SK-N-SH (cell line): ENCODE measurements around the gene EFCAB6. TPM values are rescaled to one million over a fixed set of nuclear protein-coding genes. Genes with fewer than 3 reads are reported as not detected.

Experiments
- CTCF ChIA-PET: fragments of 300-600, 350-600 bp; formaldehyde crosslinking; extraction: SDS; loops from one replicate; lab custom pipeline; 2021; lab: Yijun Ruan, JAX
- POLR2A ChIA-PET: fragments of 350-600 bp; sonication (Branson Sonifier 250); formaldehyde crosslinking; extraction: SDS; loops from one replicate; lab custom pipeline; 2020; ENCODE audit warnings: antibody characterized with exemption, inconsistent platforms; lab: Yijun Ruan, JAX
- DNase-seq: peaks from one replicate; pipeline ENCODE4 v3.0.0; 2012
- H2AFZ ChIP-seq: fragments of 200-600 bp; sonication (generic); 2 replicates; pipeline ENCODE4 v1.8.1; 2016; ENCODE audit warnings: antibody characterized with exemption, mild to moderate bottlenecking, low read depth
- H3F3A ChIP-seq: fragments of 200-600 bp; sonication (generic); replicated peaks from 2 replicates; pipeline ENCODE3; 2016; ENCODE audit warnings: antibody characterized with exemption, mild to moderate bottlenecking; ENCODE audit not compliant: insufficient read depth
- H3K27ac ChIP-seq, 2 experiments: fragments of 200-500 bp in 1 of 2; fragments of 200-600 bp in 1 of 2; sonication (Bioruptor generic) in 1 of 2; sonication (generic), shearing (Covaris generic) in 1 of 2; 2 replicates each; pipeline versions ENCODE4 v1.5.1 to v1.6.1; 2014 to 2016; ENCODE audit warnings: low read depth in 2 of 2, inconsistent platforms in 1 of 2, low read length in 1 of 2, mild to moderate bottlenecking in 1 of 2, mixed read lengths in 1 of 2
- H3K27me3 ChIP-seq: fragments of 200-600 bp; sonication (generic), shearing (Covaris generic); 2 replicates; pipeline ENCODE4 v1.6.1; 2016; ENCODE audit warnings: mixed run types; ENCODE audit not compliant: insufficient read depth
- H3K36me3 ChIP-seq, 2 experiments: fragments of 200-500 bp in 1 of 2; fragments of 200-600 bp in 1 of 2; sonication (Bioruptor generic) in 1 of 2; sonication (generic) in 1 of 2; replicated peaks in 1 of 2; 2 replicates each; pipeline versions ENCODE3 to v1.5.1; 2014 to 2016; ENCODE audit warnings: low read length in 1 of 2, mild to moderate bottlenecking in 1 of 2; ENCODE audit not compliant: insufficient read depth in 2 of 2, control insufficient read depth in 1 of 2
- H3K4me1 ChIP-seq, 2 experiments: fragments of 200-500 bp in 1 of 2; fragments of 200-600 bp in 1 of 2; sonication (Bioruptor generic) in 1 of 2; sonication (generic), shearing (Covaris generic) in 1 of 2; 2 replicates each; pipeline versions ENCODE4 v1.5.1 to v1.6.1; 2014 to 2016; ENCODE audit warnings: low read depth in 1 of 2, low read length in 1 of 2, mixed run types in 1 of 2; ENCODE audit not compliant: insufficient read depth in 2 of 2, control insufficient read depth in 1 of 2
- H3K4me2 ChIP-seq: fragments of 200-600 bp; sonication (generic), shearing (Covaris generic); 2 replicates; pipeline ENCODE4 v1.6.1; 2017; ENCODE audit warnings: mixed run types
- H3K4me3 ChIP-seq, 2 experiments: fragments of 200-500 bp in 1 of 2; fragments of 200-600 bp in 1 of 2; sonication (Bioruptor generic) in 1 of 2; sonication (generic), shearing (Covaris generic) in 1 of 2; 2 replicates each; pipeline versions ENCODE4 v1.5.1 to v1.8.1; 2014 to 2016; ENCODE audit warnings: low read depth in 2 of 2, inconsistent platforms in 1 of 2, low read length in 1 of 2, mild to moderate bottlenecking in 1 of 2, mixed read lengths in 1 of 2, moderate library complexity in 1 of 2
- H3K79me2 ChIP-seq: fragments of 200-600 bp; sonication (generic); 2 replicates; pipeline ENCODE4 v1.8.1; 2017; ENCODE audit warnings: mild to moderate bottlenecking; ENCODE audit not compliant: insufficient read depth
- H3K9ac ChIP-seq: fragments of 200-600 bp; sonication (generic); 2 replicates; pipeline ENCODE4 v1.6.1; 2017; ENCODE audit warnings: mixed run types
- H3K9me2 ChIP-seq: fragments of 200-600 bp; sonication (generic); 2 replicates; pipeline ENCODE4 v1.6.1; 2017; ENCODE audit warnings: mixed run types
- H3K9me3 ChIP-seq: fragments of 200-600 bp; sonication (generic); 2 replicates; pipeline ENCODE4 v1.6.1; 2017; ENCODE audit warnings: mixed run types, mild to moderate bottlenecking, moderate library complexity
- H4K20me1 ChIP-seq: fragments of 200-600 bp; sonication (generic); 2 replicates; pipeline ENCODE4 v1.6.1; 2017; ENCODE audit warnings: mild to moderate bottlenecking, mixed run types; ENCODE audit not compliant: insufficient read depth
- ELF1 ChIP-seq: IDR thresholded peaks from 2 replicates; pipeline ENCODE4 v1.4.0; 2012
- EP300 ChIP-seq, 2 experiments: IDR thresholded peaks; 2 replicates each; pipeline versions ENCODE4 v1.4.0 to v1.6.1; 2012; ENCODE audit warnings: borderline replicate concordance in 1 of 2, low read depth in 1 of 2, low read length in 1 of 2
- EZH2phosphoT487 ChIP-seq: fragments of 200-600 bp; sonication (generic); IDR thresholded peaks from 2 replicates; pipeline ENCODE4 v1.6.1; 2017; ENCODE audit warnings: low read depth, mixed run types, mild to moderate bottlenecking, antibody characterized with exemption, moderate library complexity, borderline replicate concordance
- FOSL2 ChIP-seq: IDR thresholded peaks from 2 replicates; pipeline ENCODE4 v1.4.0; 2012; ENCODE audit warnings: low read depth, mild to moderate bottlenecking, moderate library complexity, borderline replicate concordance
- FOXJ3 ChIP-seq: sonication (generic); formaldehyde crosslinking; IDR thresholded peaks from 2 replicates; pipeline ENCODE4 v1.5.1; 2020; ENCODE audit warnings: mild to moderate bottlenecking, missing genetic modification reagents
- FOXM1 ChIP-seq: IDR thresholded peaks from 2 replicates; pipeline ENCODE4 v1.4.0; 2012; ENCODE audit warnings: low read depth, mild to moderate bottlenecking
- GABPA ChIP-seq: IDR thresholded peaks from 2 replicates; pipeline ENCODE4 v1.4.0; 2012; ENCODE audit warnings: low read depth, mild to moderate bottlenecking
- GATA2 ChIP-seq: sonication (generic); formaldehyde crosslinking; IDR thresholded peaks from 2 replicates; pipeline ENCODE4 v1.5.0; 2020; ENCODE audit warnings: mild to moderate bottlenecking, missing genetic modification reagents
- IRF3 ChIP-seq: fragments of 150-350 bp; IDR thresholded peaks from 2 replicates; pipeline ENCODE4 v1.6.1; 2016; ENCODE audit warnings: mild to moderate bottlenecking, low read depth, low read length
- JUND ChIP-seq: IDR thresholded peaks from 2 replicates; pipeline ENCODE4 v1.4.0; 2012
- MAX ChIP-seq: IDR thresholded peaks from 2 replicates; pipeline ENCODE4 v1.4.0; 2012; ENCODE audit warnings: low read depth
- MEF2A ChIP-seq: IDR thresholded peaks from 2 replicates; pipeline ENCODE4 v1.4.0; 2012; ENCODE audit warnings: low read depth, borderline replicate concordance
- MXI1 ChIP-seq: IDR thresholded peaks from 2 replicates; pipeline ENCODE4 v1.6.1; 2012; ENCODE audit warnings: mild to moderate bottlenecking, low read depth, low read length, improper control_type of control experiment
- NFIC ChIP-seq: IDR thresholded peaks from 2 replicates; pipeline ENCODE4 v1.4.0; 2012; ENCODE audit warnings: borderline replicate concordance
- NRF1 ChIP-seq: IDR thresholded peaks from 2 replicates; pipeline ENCODE4 v1.6.1; 2012; ENCODE audit warnings: low read depth, mild to moderate bottlenecking, low read length
- PBX3 ChIP-seq: IDR thresholded peaks from 2 replicates; pipeline ENCODE4; 2012
- RAD21 ChIP-seq: IDR thresholded peaks from 2 replicates; pipeline ENCODE4 v1.6.1; 2012; ENCODE audit warnings: mild to moderate bottlenecking, low read length
- RXRA ChIP-seq: IDR thresholded peaks from 2 replicates; pipeline ENCODE4 v1.4.0; 2012; ENCODE audit warnings: low read depth, mild to moderate bottlenecking, borderline replicate concordance
- SIN3A ChIP-seq: IDR thresholded peaks from 2 replicates; pipeline ENCODE4 v1.6.1; 2012; ENCODE audit warnings: low read depth, mild to moderate bottlenecking, low read length, moderate library complexity, borderline replicate concordance
- SMC3 ChIP-seq: IDR thresholded peaks from 2 replicates; pipeline ENCODE4 v1.6.1; 2012; ENCODE audit warnings: low read depth, low read length, improper control_type of control experiment
- TAF1 ChIP-seq: IDR thresholded peaks from 2 replicates; pipeline ENCODE4 v1.6.1; 2012; ENCODE audit warnings: low read depth, mild to moderate bottlenecking, low read length, moderate library complexity, borderline replicate concordance
- TCF12 ChIP-seq: IDR thresholded peaks from 2 replicates; pipeline ENCODE4 v1.4.0; 2012
- USF2 ChIP-seq: fragments of 150-350 bp; IDR thresholded peaks from 2 replicates; pipeline ENCODE4 v1.6.1; 2017; ENCODE audit warnings: antibody characterized with exemption, low read length, low read depth, borderline replicate concordance
- YY1 ChIP-seq: IDR thresholded peaks from 2 replicates; pipeline ENCODE4 v1.4.0; 2012; ENCODE audit warnings: low read depth, mild to moderate bottlenecking
- ZBTB33 ChIP-seq: IDR thresholded peaks from 2 replicates; pipeline ENCODE4 v1.4.0; 2012; ENCODE audit warnings: low read depth, borderline replicate concordance
- WGBS: methylation state at CpG from one replicate; pipeline ENCODE4 v1.1.6; 2017; ENCODE audit warnings: low lambda C conversion rate; 5-methylcytosine and 5-hydroxymethylcytosine counted together
- polyA plus RNA-seq, 3 experiments: library from polyadenylated mRNA; depleted of rRNA; stranded (reverse); fragments of >200 nt; gene quantifications; 2 replicates each; pipeline ENCODE4 v1.2.3, GENCODE V29; 2012

The EFCAB6 gene
- polyA plus RNA-seq, 1 of the 3 experiments (the other 2 are of a cell fraction) = 0.46 TPM

- TF ChIP-seq YY1 (no peak), NRF1 (no peak), SMC3 (no peak), MEF2A (no peak), EZH2phosphoT487 (no peak), FOXM1 (no peak), NFIC (no peak), ZBTB33 (no peak), ELF1 (no peak), EP300 (IDR thresholded peaks at IDR 0.05; ENCODE audit: borderline replicate concordance in 1 of 2, low read depth in 1 of 2, low read length in 1 of 2) (no peak), GATA2 (CRISPR knock-in tag) (no peak), RXRA (no peak)
- no peak overlapping the region for H3K9ac ChIP-seq
- H3K27ac ChIP-seq = no peak overlapping the region
- no peaks in the 10 kb centered on the region for H3K27me3 ChIP-seq
- ChIA-PET POLR2A (no interaction called here), CTCF (no interaction called here)
- H3K4me1 ChIP-seq = no peaks in the 10 kb centered on the region
- H3K9me3 ChIP-seq = no peaks in the 10 kb centered on the region
- H3K4me3 ChIP-seq = no peak overlapping the region
- no peaks in the 10 kb centered on the region for H3K79me2 ChIP-seq
- H4K20me1 ChIP-seq = no peaks in the 10 kb centered on the region
- 95% methylated on average over 6 of the region's 6 CpGs for WGBS
- DNase-seq = no peak
- H2AFZ ChIP-seq = no peak overlapping the region
- H3K36me3 ChIP-seq = no peaks in the 10 kb centered on the region
- no peak overlapping the region for H3K4me2 ChIP-seq
- H3F3A ChIP-seq = no peaks in the 10 kb centered on the region
- H3K9me2 ChIP-seq = no peaks in the 10 kb centered on the region
Measured at GRCh38 chr22:43772831-43773230, 39.3 kb downstream of the EFCAB6 start.

GRCh38 chr22:43755452-43755851, 56.7 kb downstream of the EFCAB6 start:
- no peak overlapping the region for H3K4me2 ChIP-seq
- no peak overlapping the region for H3K27ac ChIP-seq
- CTCF ChIA-PET = no interaction called here
- H3K4me1 ChIP-seq = no peaks in the 10 kb centered on the region
- no peaks in the 10 kb centered on the region for H3K36me3 ChIP-seq
- no peak overlapping the region for H3K4me3 ChIP-seq
- no peaks in the 10 kb centered on the region for H3K27me3 ChIP-seq
- H3K9ac ChIP-seq = no peak overlapping the region
- H3K79me2 ChIP-seq = no peaks in the 10 kb centered on the region
- 83% methylated on average over 4 of the region's 4 CpGs for WGBS
- no peaks in the 10 kb centered on the region for H3K9me2 ChIP-seq
- POLR2A ChIA-PET = no interaction called here
- H2AFZ ChIP-seq = no peak overlapping the region
- no peaks in the 10 kb centered on the region for H3K9me3 ChIP-seq
- H4K20me1 ChIP-seq = no peaks in the 10 kb centered on the region
- DNase-seq = no peak
- H3F3A ChIP-seq = no peaks in the 10 kb centered on the region
- TF ChIP-seq SIN3A = no peak
- no peak for TF ChIP-seq EZH2phosphoT487
- no peak for TF ChIP-seq MEF2A
- TF ChIP-seq YY1 = no peak
- no peak for TF ChIP-seq TAF1
- no peak for TF ChIP-seq FOSL2
- TF ChIP-seq JUND = no peak
- no peak for TF ChIP-seq MAX
- TF ChIP-seq MXI1 = no peak
- no peak for TF ChIP-seq IRF3
- TF ChIP-seq FOXJ3 = no peak
- TF ChIP-seq USF2 = no peak
- no peak for TF ChIP-seq RXRA
- TF ChIP-seq NFIC = no peak
- no peak for TF ChIP-seq TCF12
- no peak for TF ChIP-seq RAD21
- no peak for TF ChIP-seq GABPA
- no peak for TF ChIP-seq SMC3
- no peak for TF ChIP-seq PBX3
